GM21423 (cell line): ENCODE measurements around the gene NBAS.
"Not testable (repeated sequence)": the region's sequence is repeated elsewhere in the genome, so short reads cannot be mapped to it uniquely, and the experiment has no call there.

Experiments used
- ATAC-seq: cut with Tn5 transposase; IDR thresholded peaks from one replicate; pipeline ENCODE4 v1.9.1; 2021; ENCODE audit warnings: mild to moderate bottlenecking, moderate library complexity; ENCODE audit not compliant: unreplicated experiment

Gene NBAS

DNA sequence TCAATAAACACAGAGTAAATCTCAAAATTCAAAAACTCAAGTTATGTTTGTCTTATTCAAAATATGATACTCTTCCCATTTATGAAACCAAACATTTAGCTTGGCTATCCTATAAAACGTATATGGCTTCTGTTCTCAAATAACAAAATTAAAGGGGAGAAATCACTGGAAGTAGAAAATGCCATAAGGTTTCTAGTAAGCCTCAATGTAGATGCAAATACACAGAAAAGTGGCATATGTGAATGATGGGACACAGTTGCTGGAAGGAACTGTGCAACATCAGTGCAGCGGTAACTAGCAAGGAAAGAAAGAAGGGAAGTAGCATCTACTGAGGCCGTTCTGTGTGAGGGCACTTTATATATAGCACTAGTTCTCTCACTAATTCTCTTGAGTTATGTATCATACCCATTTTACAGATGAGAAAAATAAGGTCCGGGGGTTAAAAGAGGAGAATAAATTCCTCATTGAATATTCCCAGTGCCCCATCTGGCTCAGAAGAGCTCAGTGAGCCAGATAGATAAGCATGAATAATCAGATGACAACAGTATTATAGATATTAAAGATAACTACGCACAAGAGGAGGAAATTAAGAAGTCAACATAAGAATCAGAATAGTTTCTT lies 27.2 kb downstream of the NBAS start:
- no peak for ATAC-seq

- ATAC-seq, result no peak
Measured at GRCh38 chr2:15532996-15533395, 28.1 kb downstream of the NBAS start.

GRCh38 chr2:15531095-15531854 lies 29.9 kb downstream of the NBAS start:
- ATAC-seq, result no peak

DNA sequence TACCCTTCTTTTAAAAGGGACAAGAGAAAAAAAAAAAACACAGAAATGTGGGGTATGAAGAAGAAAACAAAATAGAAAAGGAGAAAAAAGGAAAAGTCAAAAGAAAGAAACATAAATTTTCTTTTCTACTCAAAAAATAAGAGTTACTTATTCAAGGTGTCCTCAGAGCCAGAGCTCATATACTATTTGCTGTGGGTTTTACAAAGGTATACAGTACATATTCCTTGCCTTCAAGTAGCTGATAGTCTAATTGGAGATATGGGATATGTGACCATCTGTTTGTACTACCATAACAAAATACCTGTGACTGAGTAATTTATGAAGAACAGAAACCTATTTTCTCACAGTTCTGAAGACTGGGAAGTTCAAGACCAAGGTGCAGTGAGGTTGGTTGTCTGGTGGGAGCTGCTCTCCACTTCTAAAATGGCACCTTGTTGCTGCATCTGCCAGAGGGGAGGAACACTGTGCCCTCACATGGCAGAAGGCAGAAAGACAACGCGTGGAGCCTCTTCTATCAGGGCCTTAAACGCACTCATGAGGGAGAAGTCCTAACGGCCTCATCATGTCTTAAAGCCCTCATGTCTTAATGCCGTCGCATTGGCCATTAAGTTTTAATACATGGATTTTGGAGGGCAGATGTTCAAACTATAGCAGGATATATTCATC lies 33.9 kb downstream of the NBAS start:
- no peak for ATAC-seq

GRCh38 chr2:15521641-15522181 lies 39.4 kb downstream of the NBAS start:
- ATAC-seq, result no peak

DNA sequence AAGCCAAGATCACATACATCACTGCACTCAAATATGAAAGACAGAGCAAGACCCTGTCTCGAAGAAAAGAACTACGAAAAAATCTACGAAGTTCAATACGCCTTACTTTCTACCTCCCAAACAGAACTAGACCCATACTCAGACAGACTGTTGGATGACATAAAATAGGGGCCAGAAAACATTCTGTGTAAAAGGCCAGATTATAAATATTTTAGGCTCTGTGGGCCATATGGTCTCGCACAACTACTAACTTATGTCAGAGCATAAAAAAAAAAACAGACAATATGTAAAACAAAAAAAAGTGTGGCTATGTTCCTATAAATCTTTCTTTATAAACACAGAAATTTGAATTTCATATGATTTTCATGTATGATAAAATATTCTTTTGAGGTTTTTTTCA lies 40.8 kb downstream of the NBAS start:
- no peak for ATAC-seq

GRCh38 chr2:15518759-15519158 lies 42.4 kb downstream of the NBAS start:
- not testable (repeated sequence) for ATAC-seq

DNA sequence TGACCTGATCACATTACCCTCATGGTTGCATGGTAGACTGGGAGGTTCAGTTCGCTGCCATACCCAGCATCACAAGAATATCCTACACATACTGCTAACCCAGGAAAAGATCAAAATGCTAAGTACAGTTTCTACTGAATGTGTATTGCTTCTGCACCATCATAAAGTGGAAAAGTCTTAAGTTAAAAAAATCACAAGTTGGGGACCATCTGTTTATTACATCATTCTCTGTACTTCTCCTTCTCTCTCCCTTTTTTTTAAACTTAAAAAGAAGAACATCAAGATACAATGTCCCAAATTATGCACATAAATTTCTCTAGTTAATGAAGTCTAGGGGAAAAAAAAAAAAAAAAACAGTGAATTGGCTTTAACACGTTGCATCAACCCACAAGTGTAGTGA lies 43.3 kb downstream of the NBAS start:
- ATAC-seq, result no peak

- ATAC-seq, result no peak
Measured at GRCh38 chr2:15511686-15512085, 49.4 kb downstream of the NBAS start.

GRCh38 chr2:15510552-15510951 lies 50.6 kb downstream of the NBAS start:
- ATAC-seq, result no peak

GRCh38 chr2:15510131-15510530 lies 51.0 kb downstream of the NBAS start:
- no peak for ATAC-seq

GRCh38 chr2:15507697-15508096 lies 53.4 kb downstream of the NBAS start:
- ATAC-seq, result no peak

DNA sequence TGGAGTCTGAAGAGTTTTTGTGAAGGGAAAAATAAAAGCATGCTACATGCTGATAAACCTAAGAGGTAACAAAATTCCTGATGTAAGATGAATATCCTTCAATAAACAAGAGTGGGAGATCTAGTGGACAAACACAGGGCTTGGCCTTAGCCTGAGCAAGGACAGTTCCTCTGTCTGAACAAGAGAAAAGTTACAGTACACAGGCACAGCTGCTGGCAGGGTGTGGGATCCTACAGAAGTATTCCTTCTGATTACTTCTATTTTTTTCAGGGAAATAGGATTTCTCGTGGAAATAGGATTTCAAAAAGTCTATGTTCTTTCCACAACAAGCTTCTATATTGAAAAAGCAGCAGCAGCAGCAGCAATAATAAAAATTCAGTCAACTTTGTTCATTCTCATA lies 54.1 kb downstream of the NBAS start:
- ATAC-seq, result no peak

- no peak for ATAC-seq
Measured at GRCh38 chr2:15506229-15506819, 54.8 kb downstream of the NBAS start.

- ATAC-seq, result no peak
Measured at GRCh38 chr2:15504882-15505663, 56.1 kb downstream of the NBAS start.

GRCh38 chr2:15499251-15499650 lies 61.9 kb downstream of the NBAS start:
- not testable (repeated sequence) for ATAC-seq

DNA sequence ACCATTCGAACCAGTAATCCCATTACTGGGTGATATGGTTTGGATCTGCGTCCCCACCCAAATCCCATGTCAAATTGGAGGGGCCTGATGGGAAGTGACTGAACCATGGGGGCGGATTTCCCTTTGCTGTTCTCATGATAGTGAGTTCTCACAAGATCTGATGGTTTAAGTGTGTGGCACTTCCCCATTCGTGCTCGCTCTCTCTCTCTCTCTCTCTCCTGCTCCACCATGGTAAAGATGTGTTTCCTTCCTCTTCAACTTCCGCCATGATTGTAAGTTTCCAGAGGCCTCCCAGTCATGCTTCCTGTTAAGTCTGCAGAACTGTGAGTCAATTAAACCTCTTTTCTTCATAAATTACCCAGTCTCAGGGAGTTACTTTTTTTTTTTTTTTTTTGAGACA lies 62.6 kb downstream of the NBAS start:
- no peak for ATAC-seq

- no peak for ATAC-seq
Measured at GRCh38 chr2:15494877-15495276, 66.3 kb downstream of the NBAS start.

DNA sequence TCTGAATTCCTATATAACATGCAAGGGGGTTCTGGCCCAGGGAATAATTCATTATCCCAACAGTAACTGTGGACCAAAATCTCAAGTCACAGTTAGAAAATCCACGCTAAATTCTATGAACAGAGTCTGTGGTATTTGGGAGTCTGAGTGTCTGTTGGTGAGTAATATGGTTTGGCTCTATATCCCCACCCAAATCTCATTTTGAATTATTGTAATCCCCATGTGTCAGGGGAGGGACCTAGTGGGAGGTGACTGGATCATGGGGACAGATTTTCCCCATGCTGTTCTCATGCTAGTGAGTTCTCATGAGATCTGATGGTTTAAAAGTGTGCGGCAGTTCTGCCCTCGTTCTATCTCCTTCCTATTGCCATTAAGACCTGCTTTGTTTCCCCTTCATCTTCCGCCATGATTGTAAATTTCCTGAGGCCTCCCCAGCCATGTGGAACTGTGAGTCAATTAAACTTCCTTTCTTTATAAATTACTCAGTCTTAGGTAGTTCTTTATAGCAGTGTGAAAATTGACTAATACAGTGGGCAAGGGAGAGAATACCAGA lies 68.3 kb downstream of the NBAS start:
- no peak for ATAC-seq

DNA sequence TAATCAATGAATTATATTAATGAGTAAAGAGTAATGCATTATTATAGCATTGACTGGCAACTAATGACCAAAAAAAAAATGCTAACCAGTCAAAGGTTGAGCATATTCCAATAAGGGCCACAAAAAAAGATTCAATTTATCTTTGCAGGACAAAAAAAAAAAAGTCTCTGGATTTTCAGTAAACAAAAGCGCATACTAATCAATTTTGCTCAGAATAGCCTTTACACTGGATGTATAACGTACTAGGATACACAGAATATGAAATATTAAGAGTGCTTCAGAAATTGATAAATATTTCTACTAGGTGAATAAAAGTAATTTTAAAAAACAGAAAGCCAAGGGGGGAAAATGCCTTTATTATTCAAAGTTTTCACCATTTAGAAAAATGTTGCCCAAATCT lies 74.4 kb downstream of the NBAS start:
- no peak for ATAC-seq
